Umbilical cord (tissue), 2 donors: ENCODE measurements around the gene TEX29. TPM values are rescaled to one million over a fixed set of nuclear protein-coding genes. Genes with fewer than 3 reads are reported as not detected.

Experiments
- DNase-seq: peaks from one replicate; pipeline ENCODE4 v3.0.0-alpha.2; 2015; ENCODE audit warnings: low spot score
- total RNA-seq: library from RNA; depleted of rRNA; stranded (reverse); fragments of >200 nt; gene quantifications from one replicate; pipeline ENCODE4 v1.2.3, GENCODE V29; 2014; ENCODE audit warnings: low replicate concordance; ENCODE audit not compliant: insufficient read depth

TEX29 gene
- total RNA-seq, 1 donor from 2014 or later, result not detected

DNA sequence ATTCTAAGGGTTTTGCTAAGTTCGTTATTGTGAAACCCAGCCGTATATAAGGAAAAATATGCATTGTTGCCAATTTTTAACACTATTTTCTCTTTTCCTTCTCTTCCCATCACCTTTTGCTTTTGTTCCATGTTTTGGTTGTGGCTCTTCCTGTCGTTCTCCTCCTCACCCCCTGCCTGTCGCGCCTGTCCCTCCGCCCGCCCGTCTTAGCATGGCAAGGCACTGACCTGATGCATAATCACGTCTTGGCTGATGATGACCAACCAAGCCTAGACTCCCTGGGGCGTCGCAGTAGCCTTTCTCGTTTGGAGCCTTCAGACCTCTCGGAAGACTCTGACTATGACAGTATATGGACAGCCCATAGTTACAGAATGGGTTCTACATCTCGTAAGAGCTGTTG is 28.5 kb upstream of the TEX29 start:
- no peak for DNase-seq

DNA sequence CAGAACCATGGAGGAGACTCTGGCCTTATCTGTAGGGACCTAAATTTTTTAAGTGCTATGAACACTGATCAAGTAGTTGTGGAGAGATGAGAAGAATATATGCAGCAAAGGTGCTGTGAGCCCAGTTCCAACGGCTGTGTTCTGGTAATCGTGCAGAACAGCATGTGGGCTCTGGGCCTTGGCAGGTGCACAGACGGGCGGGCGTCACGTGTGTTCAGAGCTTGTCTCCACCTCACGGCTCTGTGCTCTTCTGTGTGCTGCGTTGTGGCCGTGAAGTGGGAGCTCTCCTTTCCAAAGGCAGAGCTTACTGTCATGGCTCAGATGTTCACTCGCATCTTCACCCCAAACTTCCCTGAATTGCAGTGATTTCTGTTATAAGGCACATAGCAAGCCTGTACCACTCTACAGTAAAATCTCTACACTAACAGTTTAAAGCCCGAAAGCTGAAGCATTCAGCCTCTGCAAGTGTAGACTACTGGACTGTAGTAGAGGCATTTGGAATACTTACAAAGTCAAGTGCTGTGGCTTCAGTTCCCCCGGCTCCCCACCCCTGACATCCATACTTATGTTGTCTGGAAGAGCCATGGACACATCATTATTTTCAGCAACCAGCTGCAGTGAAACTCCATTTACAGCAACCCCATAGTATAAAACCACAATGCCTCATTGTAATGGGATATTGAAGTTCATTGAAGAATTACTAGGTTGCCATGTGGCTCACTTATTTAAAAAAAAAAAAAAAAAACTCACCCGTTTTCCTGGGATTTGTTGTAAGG is 27.5 kb upstream of the TEX29 start:
- no peak for DNase-seq

DNA sequence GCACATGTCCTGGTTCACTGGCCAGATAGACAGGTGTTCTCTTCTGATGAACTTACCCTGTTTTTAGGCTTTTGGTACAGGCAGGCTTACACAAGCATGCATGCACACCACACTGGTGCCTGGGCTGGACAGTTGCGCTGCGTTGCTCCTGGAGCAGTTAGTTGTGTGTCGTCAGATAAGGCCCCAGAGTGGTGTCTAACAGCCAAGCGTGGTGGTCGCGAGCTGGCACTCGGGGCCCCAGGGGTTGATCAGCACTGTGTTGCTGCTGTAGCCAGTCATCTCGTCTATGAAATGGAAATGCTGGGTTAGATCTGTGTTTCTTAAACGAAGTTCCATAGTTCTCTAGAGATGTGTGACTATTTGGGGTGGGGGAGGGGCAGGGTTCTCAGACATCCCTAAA is 24.6 kb upstream of the TEX29 start:
- DNase-seq, result no peak

DNA sequence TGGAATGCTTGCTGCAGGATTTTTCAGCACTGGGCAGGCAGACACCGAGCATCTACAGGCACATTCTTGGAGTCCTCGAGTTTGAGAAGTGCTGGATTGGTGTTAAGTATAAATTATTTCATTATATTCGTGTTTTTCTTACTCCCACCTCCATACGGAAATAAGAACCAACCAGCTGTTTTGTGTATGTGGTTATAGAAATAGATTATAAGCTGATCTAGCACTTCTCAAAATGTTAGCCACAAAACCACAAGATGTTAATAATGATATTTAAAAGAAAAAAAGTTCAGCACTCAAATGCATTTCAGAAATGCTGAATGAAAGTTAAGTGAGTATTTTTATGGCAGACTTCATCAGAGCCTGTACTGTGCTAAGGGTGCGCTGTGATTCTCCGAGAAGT is 24.0 kb upstream of the TEX29 start:
- DNase-seq, result no peak

DNA sequence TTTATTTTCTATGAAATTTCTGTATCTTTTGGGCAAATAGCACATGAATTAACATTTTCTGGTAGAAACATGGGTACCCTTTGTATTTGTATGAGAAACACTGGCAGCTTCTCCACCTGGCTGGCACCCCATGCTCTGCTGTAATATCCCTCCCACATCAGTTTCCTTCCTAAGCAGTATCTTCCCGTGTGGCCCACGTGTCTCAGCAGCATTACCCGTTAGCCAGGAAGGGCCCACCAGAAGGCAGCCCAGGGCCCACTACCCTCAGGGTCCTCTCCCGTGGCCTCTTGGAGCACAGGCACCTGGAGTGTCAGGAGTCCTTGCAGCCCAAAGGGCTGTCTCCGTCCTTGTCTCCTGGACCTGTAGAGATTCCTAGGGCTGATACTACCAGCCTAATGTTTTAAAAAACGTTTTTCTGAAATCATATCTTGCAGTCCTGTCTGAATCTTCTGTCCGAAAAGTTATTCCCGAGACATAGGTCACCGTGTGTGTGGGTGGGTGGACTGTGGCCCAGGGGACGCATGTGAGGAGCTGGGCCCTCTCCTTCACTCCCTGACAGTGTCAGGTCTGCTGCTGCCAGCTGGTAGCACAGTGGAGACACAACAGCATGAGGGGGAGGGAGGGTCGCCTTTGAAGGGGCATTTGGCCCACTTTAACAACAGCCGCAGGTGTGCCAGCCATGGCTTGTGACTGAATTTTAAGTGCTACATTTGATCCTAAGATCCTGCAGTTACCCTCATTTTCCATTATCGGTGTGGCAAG is 22.0 kb upstream of the TEX29 start:
- DNase-seq, result no peak

DNA sequence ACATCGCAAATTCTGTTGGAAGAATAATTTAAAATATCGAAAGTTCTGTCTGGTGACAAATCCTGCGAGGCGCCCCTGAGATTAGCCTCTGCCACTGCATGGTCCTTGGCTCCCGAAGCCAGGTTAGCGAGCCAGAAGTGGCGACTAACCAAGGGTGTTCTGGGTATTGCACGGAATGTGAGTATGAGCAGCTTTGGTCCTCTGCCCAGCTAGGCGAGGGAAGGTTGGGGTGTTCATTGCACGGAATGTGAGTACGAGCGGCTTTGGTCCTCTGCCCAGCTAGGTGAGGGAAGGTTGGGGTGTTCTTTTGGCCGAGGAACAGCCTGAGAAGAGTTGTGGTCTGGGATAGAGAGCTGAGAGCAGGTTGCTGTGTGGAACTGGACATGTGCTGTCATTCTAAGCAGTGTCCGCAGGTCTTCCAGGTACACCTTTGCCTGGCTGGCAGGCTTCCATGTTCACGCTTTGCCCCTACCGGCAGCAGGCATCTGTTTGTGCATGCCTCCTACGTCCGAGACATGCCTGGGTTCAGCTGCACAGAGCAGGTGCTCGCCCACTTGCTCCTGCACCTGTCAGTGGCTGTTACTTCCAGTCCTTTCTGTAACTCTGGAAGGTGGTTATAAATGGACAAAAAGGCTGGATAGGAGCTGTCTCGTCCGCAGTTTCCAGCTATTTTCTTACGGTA is 18.3 kb upstream of the TEX29 start:
- no peak for DNase-seq

DNA sequence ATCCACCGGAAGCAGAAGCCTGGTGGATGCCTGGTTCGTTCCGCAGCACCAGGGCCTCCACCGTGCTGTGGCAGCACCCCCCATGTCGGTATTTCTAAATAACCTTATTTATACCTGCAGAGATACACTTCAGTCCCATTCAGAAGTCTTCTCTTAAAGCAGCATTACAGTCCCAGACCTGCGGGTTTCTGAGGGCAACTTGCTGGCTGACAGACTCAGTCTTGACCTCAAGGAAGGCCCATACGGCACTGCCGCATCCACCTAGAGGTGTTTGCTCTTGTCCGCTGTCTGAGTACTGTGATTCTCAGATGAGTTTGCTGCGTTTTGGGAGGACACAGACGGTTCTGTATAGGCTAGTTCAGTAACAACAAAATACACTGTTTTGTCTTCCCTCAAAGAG is 16.9 kb upstream of the TEX29 start:
- no peak for DNase-seq

DNA sequence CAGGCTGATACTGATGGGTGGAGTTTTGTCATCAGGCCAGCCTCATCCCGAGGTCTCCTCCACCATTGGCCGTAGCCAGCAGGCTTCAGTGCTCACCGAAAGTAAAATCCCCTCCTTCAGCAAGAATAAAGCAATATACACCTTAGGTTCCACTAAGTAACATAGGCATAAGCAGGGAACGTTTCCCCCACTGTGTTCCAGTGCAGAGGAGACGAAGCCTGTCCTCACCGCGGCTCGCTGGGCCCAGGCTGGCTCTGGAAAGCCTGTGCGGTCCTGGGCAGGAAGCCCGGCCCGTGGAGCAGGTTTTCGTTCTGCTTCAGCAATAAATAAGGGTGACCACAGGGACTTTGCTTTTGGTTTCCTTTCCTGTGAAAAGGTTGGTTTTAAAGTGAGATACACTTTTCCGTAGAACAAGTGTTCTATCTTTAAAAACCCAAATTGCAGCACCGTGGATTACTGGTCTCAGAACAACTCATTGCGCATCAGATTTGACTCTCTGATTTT is 16.3 kb upstream of the TEX29 start:
- DNase-seq, result no peak

DNA sequence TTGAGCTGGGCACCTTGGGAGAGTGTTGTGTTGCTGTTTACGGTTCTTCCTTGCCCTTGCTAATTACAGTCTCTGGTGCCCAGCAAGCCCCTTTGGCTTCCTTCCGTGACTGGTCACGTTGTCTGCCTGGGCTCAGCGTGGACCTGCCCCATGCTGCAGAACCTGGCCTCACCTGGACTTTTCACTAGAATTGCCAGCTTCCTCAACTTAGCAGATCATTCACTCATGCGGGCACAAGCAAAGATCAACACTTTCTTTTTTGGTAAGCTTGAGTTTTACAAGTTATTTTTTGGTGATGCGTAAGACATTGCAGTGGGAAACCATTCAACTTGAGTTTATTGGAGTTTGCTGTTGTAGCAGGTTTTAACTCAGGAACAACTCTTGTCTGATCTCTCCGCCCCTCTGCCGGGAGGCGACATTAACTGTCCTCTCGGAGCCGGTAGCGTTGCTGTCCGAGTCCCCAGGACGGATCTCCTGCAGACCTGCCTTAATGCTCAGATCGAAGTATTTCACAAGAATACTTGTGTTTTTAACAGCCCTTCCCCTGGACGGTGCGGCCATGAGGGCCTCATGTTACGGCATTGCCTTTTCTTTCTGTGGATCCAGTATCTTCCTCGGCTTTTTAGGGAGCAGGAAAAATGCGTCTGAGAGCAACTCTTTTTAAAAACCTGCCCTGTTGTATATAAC is 15.7 kb upstream of the TEX29 start:
- DNase-seq, result no peak

DNA sequence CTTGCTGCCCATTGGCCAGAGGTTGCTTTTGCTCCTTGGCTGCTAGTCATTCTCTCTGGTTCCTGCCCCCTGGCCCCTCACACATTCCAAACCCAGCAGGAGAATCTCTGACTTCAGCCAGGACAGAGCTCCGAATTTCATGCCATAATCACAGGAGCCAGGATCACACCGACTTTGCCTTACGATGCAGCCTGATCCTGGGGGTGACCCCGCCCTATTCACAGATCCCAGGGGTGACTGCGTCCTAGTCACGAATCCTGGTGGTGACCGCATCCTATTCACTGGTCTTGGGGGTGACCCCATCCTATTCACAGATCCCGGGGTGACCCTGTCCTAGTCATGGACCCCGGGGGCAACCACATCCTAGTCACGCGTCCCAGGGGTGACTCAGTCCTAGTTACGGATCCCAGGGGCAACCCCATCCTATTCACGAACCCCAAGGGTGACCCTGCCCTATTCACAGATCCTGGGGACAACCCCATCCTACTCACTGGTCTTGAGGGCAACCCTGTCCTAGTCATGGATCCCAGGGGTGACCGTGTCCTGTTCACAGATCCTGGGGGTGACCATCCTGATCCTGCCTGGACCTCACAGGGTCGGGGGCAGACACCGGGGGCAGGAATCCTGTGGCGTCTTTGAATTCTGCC is 7.4 kb upstream of the TEX29 start:
- no peak for DNase-seq

DNA sequence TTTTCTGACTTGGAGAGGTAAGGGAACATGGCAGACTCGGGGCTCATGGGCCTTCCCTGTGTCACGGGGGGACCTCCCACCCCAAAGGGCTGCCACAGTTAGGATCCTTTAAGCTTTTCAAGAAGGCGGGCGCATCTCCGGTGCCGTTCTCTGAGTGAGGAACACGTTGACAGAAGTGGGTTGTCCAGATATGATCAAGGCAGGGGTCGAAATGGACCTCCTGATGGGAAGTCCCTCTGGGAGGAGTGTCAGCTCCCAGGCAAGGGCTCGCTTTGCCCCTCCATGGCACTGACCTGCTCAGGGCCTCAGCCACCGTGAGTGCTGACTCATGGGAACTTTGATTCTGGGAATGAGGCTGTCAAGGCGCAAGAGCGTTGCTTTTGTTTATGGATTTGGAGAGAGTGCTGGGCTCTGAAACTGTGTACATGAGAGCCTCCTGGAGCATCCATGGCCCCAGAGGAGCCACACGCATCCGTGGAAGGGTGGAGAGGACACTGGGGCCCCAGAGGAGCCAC is 6.5 kb upstream of the TEX29 start:
- DNase-seq, result no peak

DNA sequence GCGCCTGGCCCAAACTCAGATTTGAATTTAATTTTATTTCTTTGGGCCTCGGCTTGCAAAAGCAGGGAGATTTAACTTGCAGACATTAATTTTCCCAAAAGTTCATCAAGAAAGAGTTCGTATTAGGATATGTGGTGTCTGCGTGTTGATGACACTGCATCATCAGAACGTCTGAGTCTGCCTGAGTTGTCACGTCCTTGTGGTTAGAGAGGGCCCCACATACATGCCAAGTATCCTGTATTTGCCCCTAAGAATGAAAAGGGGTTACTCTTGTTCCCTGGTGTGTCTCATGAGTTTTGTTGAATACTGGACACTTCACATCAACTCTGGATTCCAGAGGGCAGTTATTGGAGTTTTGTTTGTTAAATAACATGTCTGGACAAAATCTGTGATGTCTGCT is 5.6 kb upstream of the TEX29 start:
- DNase-seq, result no peak

DNA sequence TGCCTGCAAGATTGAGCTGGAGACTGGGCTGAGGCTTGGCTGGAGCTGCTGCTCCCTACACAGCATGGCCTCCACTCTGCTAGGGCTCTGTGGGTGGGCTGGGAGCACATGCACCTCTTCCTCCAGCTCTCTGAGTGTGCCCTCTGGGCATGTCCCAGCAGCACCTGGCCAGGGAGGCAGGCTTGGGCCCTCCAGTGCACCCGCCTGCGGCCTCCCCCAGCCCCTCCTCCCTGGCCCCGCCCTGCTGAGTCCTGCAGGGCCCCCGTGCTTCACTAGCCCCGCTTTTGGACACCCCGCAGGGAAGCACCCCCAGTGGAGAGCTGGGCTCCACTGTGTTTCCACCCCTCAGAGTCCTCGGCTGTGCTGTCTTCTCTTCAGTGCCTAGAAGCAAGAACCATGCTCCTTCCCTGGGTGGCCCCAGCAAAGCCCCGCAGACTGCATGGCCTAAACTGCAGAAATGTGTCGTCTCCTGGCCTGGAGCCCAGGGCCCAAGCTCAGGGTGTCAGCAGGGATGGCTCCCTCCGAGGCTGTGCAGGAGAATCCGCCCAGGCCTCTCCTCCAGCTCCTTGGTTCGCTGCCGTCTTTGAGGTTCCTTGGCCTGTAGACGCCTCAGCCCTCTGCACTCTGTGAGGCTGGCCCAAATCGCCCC is 5.0 kb upstream of the TEX29 start:
- DNase-seq, result peak; percentile 16

DNA sequence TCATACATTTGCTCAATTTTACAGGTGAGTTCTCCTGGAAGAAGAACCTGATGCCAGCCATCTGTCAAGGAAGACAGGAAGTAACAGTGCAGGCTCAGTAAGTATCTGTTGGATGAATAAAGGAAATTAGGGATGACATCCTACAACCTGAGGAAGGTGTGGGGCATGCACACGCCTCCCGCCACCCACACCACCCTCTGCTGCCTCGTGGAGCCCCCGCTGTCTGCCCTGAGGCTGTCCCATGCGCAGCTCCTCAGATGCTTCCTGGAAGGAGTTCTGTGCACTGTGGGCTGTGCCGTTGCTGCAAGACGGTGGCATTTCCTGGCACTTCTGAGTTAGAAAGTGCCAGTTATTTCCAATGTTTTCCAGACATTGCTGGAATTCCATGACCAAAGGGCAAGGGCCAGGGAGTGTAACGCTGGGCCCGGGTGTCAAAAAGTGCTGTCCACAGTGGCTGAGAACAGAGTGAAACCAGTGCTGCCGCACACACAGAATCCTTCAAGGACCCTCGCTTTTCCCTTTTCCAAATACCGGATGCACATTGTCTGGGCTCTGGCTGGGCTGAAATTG is 4.2 kb upstream of the TEX29 start:
- DNase-seq, result peak; percentile 26

DNA sequence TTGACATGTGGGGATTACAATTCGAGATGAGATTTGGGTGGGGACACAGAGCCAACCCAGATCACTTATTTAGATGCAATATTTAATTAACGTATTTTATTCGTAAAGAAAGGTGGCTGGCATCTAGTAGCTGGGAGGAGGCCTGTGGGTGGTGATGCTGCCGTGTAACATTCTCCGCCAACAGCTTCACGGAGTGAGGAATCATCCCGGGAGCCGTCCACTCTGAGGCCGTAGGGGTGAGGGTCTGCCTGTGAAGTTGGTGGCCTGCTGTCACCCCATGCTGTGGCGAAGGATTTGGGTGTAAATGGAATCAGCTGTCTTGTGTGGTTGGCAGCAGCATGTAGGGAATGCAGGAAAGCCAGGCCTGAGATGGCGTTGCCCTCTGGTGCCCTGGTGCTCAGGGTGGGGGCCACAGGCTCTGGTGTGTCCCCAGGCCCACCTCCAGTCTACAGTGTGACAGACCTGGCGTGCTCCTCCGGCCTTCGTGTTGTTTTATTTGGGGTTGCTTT is 3.3 kb upstream of the TEX29 start:
- no peak for DNase-seq

DNA sequence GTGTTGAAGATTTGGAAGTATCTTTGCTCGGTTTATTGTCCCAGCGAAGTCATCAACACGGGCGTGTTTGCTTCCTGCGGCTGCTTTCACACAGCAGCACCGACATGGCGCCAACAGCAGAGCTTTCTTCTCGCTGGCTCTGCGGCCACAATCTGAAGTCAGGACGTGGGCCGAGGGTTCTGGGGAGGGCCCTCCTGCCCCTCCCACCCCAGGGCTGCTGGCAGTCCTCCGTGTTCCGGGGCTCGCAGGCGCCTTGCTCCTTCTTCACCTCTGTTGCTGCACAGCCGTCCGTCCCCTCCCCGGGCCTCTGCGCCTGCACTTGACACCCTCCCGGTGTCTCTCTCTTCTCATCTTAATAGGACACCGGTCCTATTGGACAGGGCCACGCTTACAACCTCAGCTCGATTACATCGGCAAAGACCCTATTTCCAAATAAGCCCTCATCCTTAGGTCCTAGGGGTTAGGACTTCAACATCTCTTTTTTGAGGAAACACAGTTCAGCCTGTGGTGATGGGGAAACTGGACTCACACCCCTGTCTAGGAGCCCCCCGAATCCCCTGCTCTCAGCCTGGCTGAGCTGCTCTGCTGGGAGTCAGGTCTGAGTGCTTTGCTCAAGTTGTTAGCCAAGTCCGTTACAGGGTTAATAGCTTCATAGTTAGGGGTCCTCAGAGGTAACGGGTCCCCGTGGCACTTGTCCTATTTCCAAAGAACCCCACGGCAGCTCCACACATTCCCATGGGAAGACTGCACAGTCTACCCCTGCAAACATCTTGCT is 2.7 kb upstream of the TEX29 start:
- no peak for DNase-seq

DNA sequence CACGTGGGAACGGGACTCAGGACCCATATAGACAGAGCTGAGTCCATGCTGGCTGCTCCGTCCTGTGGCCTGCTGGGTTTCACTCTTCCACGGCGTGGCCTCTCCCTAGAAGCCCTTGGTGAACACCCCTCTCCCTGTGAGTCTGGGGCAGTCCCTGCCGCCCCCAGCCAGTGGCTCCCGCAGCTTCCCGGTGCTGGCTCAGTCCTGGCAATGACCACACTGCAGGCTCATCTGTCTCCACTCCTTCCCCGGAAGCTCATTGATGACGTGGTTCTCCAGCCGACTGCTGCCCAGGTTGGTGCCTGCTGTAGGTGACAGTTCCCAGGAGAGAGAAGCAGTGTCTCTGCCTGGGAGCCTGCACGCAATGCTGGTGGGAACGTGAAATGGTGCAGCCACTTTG is 2.1 kb upstream of the TEX29 start:
- DNase-seq, result no peak

DNA sequence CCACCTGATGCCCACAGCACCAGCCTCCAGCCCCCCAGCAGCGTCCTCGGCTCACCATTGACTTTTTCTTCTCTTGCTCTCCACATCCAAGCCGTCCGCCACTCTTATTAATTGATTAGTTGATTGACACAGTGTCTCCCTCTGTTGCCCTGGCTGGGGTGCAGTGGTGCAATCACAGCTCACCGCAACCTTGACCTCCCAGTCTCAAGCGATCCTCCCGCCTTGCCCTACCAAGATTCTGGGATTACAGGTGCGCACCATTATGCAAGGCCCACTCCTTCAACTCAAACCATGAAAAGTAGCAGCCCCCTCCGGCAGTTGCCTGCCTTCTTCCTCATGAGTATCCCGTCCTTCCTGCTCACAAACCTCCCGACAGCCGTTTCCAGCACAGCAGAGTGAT is 921 bp upstream of the TEX29 start:
- DNase-seq, result no peak
